DND-41 (cell line): Measurements from ENCODE around the gene SEMA5A.

Experiments
- ATAC-seq: fragments of 200-7000 bp; cut with Tn5 transposase; 3 replicates; pipeline ENCODE4 v1.9.1; 2021; ENCODE audit warnings: low read depth; ENCODE audit not compliant: insufficient read depth
- DNase-seq: peaks from one replicate; pipeline ENCODE4 v3.0.0-alpha.2; 2020
- H2AFZ ChIP-seq: 2 replicates; pipeline ENCODE4 v1.6.0; 2012; ENCODE audit warnings: low read depth, low read length
- H3K27ac ChIP-seq: 2 replicates; pipeline ENCODE4 v1.5.1; 2012; ENCODE audit warnings: low read length, inconsistent platforms
- H3K27me3 ChIP-seq: fragments of 200-600 bp; sonication (generic); 2 replicates; pipeline ENCODE4 v1.6.0; 2012; ENCODE audit warnings: low read length, mild to moderate bottlenecking, inconsistent platforms; ENCODE audit not compliant: insufficient read depth, poor library complexity
- H3K36me3 ChIP-seq: 2 replicates; pipeline ENCODE4 v1.5.1; 2012; ENCODE audit warnings: low read length, inconsistent platforms; ENCODE audit not compliant: insufficient read depth
- H3K4me1 ChIP-seq: 2 replicates; pipeline ENCODE4 v1.5.1; 2012; ENCODE audit warnings: mild to moderate bottlenecking, low read length; ENCODE audit not compliant: insufficient read depth
- H3K4me2 ChIP-seq: 2 replicates; pipeline ENCODE4 v1.6.0; 2012; ENCODE audit warnings: mild to moderate bottlenecking, moderate library complexity, low read length, inconsistent platforms; ENCODE audit not compliant: insufficient read depth
- H3K4me3 ChIP-seq, 2 experiments: fragments of 200-600 bp in 1 of 2; shearing (Covaris generic) in 1 of 2; 2 replicates each; pipeline ENCODE4 v1.5.1; 2012 to 2016; ENCODE audit warnings: inconsistent platforms in 2 of 2, low read length in 2 of 2, mild to moderate bottlenecking in 2 of 2, low read depth in 1 of 2, moderate library complexity in 1 of 2
- H3K79me2 ChIP-seq: 2 replicates; pipeline ENCODE4 v1.6.0; 2012; ENCODE audit warnings: low read length, inconsistent platforms; ENCODE audit not compliant: insufficient read depth
- H3K9ac ChIP-seq: 2 replicates; pipeline ENCODE4 v1.6.0; 2012; ENCODE audit warnings: low read depth, mild to moderate bottlenecking, inconsistent platforms, low read length, moderate library complexity
- H3K9me3 ChIP-seq: 2 replicates; pipeline ENCODE4 v1.5.1; 2012; ENCODE audit warnings: low read length, moderate library complexity, mild to moderate bottlenecking, inconsistent platforms; ENCODE audit not compliant: insufficient read depth, severe bottlenecking
- H4K20me1 ChIP-seq: 2 replicates; pipeline ENCODE4 v1.6.0; 2012; ENCODE audit warnings: low read length; ENCODE audit not compliant: insufficient read depth
- EZH2 ChIP-seq: IDR thresholded peaks from 3 replicates; pipeline ENCODE4 v1.6.1; 2012; ENCODE audit warnings: borderline replicate concordance, low read depth, mild to moderate bottlenecking, moderate library complexity, low read length, inconsistent platforms; ENCODE audit not compliant: severe bottlenecking
- TF ChIP-seq, protein P1 (sequence below): IDR thresholded peaks from 2 replicates; pipeline ENCODE4 v1.5.1; 2012; ENCODE audit warnings: borderline replicate concordance, low read length, moderate library complexity, mild to moderate bottlenecking; ENCODE audit not compliant: poor library complexity, severe bottlenecking; ENCODE audit errors: extremely low read depth

Gene SEMA5A

DNA sequence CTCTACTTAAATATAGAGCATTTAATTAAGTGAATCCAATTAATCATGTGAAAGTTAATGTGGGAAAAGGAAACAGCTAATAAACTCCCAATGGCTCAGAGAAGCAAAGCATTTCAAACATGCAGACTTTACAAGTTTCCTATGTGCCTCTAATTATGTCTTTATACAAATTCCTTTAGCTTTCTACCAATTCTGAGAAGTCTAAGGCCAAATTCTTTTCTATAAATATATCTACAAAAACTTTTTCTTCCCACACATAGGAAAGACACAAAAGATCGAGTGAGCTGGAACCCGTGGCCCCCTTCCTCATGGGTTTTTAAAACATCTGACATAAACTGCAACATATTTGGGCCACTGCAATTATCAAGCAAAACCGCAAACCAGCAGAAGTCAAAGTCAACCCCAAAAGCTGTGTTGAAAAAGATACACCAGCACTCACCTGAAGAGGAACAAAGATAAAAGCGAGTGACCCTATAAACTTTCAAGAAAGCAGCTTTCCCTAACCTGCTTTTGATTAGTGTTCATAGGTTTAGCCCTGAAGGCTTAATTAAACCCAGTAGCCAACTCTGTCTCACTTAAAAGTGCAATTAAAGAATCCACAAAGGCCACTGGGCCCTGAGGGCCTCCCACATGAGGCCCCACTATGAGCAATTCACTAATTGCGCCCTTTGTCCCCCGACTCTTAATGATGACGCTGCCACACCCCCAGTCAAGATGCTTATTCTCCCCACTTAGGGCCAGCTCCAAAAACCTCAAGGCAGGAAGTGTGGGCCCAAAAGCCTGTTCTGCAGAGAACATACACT is 12.1 kb downstream of the SEMA5A start:
- Histone ChIP-seq H3K27me3 (peaks cover 3% of the 10 kb centered on the region), H3K79me2 (no peaks in the 10 kb centered on the region), H3K27ac (no peak overlapping the region), H3K9me3 (no peaks in the 10 kb centered on the region), H4K20me1 (no peaks in the 10 kb centered on the region), H3K4me3 (no peak overlapping the region), H3K9ac (no peak overlapping the region), H3K4me1 (no peaks in the 10 kb centered on the region), H2AFZ (no peak overlapping the region), H3K4me2 (no peak overlapping the region), H3K36me3 (no peaks in the 10 kb centered on the region)
- DNase-seq: no peak
- no peak for ATAC-seq
- TF ChIP-seq EZH2: no peak
- TF ChIP-seq, protein P1, sequence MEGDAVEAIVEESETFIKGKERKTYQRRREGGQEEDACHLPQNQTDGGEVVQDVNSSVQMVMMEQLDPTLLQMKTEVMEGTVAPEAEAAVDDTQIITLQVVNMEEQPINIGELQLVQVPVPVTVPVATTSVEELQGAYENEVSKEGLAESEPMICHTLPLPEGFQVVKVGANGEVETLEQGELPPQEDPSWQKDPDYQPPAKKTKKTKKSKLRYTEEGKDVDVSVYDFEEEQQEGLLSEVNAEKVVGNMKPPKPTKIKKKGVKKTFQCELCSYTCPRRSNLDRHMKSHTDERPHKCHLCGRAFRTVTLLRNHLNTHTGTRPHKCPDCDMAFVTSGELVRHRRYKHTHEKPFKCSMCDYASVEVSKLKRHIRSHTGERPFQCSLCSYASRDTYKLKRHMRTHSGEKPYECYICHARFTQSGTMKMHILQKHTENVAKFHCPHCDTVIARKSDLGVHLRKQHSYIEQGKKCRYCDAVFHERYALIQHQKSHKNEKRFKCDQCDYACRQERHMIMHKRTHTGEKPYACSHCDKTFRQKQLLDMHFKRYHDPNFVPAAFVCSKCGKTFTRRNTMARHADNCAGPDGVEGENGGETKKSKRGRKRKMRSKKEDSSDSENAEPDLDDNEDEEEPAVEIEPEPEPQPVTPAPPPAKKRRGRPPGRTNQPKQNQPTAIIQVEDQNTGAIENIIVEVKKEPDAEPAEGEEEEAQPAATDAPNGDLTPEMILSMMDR: no peak

DNA sequence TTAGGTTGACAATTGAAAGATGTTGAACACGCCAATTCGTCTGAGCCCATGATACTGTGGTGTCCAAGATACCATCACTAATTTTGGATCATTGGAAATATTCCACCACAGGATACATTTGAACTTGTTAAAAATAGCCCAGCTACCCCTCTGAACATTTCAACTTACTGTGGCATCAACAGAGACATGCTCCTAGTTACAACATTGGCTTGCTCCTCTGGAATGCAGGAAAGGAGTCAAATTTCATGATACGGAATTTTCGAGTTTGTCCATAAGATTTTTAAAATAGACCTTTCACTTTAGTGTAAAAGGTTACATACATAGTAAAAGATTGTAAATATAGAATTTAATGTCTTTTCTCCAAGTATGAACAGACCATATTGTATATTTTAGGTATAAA is 12.8 kb downstream of the SEMA5A start:
- Histone ChIP-seq H3K4me2 (no peak overlapping the region), H3K27me3 (peaks cover 3% of the 10 kb centered on the region), H3K27ac (no peak overlapping the region), H3K79me2 (no peaks in the 10 kb centered on the region), H3K4me3 (no peak overlapping the region), H4K20me1 (no peaks in the 10 kb centered on the region), H3K36me3 (no peaks in the 10 kb centered on the region), H2AFZ (no peak overlapping the region), H3K9ac (no peak overlapping the region), H3K9me3 (no peaks in the 10 kb centered on the region), H3K4me1 (no peaks in the 10 kb centered on the region)
- ATAC-seq (no peak), DNase-seq (no peak)
- TF ChIP-seq, protein P1: no peak
- TF ChIP-seq EZH2: no peak

DNA sequence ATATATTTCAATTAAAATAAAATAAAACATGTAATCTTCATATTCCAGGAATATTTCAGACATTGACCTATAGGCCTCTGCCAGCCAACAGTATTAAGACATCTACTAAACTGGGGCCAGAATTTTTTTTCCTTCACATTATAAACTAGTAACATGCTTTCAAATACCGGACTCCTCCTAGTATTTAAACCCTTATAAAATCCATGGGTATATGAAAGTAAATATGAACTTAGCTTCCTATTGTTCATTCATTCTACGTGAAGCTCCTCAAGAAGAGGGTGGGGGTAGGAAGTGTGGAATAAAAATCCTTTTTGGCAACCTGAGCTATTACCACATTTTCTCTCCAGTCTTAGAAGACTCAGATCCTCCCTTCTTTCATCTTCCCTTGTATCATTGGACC is 16.4 kb downstream of the SEMA5A start:
- Histone ChIP-seq H3K4me2 (no peak overlapping the region), H3K9me3 (no peaks in the 10 kb centered on the region), H3K79me2 (no peaks in the 10 kb centered on the region), H2AFZ (no peak overlapping the region), H3K36me3 (no peaks in the 10 kb centered on the region), H3K4me1 (no peaks in the 10 kb centered on the region), H3K27ac (no peak overlapping the region), H4K20me1 (no peaks in the 10 kb centered on the region), H3K27me3 (peaks cover 6% of the 10 kb centered on the region), H3K4me3 (no peak overlapping the region), H3K9ac (no peak overlapping the region)
- TF ChIP-seq, protein P1: no peak
- TF ChIP-seq EZH2: no peak
- no peak for ATAC-seq
- DNase-seq: no peak
